HG02938 (cell line): Measurements from ENCODE around the gene RAPGEF4.
A peak's percentile ranks its signal among the peaks of the same experiment; 100 is the strongest.

Source experiments
- ATAC-seq: cut with Tn5 transposase; IDR thresholded peaks from one replicate; pipeline ENCODE4 v1.9.1; 2021; ENCODE audit warnings: mild to moderate bottlenecking, moderate library complexity; ENCODE audit not compliant: unreplicated experiment

RAPGEF4 gene

DNA sequence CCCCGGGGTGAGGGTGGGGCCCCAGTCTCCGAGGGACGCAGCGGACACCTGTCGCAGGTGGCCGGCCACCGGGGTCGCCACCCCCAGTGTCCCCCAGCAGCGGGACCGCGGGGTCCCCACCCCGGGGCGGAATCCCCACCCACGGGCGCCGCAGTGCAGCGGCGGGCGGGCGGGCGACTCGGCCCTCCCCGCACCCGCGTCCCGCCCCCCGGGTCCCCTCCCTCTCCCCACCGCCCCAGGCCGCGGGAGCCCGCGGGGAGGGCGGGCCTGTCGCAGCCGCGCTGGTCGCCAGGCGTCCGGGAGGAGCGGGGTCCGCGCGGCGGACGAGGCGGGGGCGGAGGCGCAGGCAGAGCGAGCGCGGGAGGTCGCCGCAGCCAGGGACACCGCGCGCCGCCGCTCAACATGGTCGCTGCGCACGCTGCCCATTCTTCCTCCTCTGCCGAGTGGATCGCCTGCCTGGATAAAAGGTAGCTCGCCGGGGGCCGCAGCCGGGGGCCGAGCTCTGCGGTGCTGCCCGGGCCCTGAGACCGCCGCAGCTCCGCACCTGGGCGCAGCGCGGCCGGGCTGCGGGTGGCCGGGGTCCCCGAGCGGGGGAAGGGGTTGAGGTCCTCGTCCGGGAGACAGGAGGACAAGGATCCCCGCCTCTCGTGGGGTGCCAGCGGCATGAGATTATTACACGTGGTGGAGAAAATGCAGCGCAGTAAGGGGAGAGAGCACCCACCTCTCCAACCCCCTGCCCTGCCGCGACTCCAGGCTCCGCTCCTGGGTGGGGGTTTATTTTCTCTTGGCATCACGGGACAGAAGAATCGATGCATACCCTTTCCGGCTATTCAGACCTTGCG is at the start of gene RAPGEF4:
TSS of gene RAPGEF4 (plus strand) at position 264 of the 842 bp plus-strand sequence. CDS start at position 403, 139 bp downstream.
- no peak for ATAC-seq

DNA sequence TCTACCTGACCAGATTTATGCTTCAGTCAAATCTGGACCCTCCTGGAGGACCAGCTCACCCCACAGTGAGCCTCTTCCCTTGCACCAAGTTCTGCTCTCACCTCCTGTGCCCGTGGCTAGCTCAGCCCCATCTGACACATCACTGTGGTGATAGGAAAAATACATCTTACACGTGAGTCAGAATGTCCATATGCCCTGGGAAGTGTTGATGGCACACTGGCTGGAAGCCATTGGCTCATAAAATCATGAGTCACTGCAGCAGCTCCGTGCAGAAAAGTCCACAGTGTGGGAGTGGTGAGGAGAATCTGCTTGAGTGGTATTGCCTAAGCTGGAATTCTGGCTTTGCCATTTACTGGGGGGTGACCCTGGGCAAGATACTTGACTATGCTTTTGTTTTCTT is 42.6 kb upstream of the RAPGEF4 start:
- no peak for ATAC-seq

DNA sequence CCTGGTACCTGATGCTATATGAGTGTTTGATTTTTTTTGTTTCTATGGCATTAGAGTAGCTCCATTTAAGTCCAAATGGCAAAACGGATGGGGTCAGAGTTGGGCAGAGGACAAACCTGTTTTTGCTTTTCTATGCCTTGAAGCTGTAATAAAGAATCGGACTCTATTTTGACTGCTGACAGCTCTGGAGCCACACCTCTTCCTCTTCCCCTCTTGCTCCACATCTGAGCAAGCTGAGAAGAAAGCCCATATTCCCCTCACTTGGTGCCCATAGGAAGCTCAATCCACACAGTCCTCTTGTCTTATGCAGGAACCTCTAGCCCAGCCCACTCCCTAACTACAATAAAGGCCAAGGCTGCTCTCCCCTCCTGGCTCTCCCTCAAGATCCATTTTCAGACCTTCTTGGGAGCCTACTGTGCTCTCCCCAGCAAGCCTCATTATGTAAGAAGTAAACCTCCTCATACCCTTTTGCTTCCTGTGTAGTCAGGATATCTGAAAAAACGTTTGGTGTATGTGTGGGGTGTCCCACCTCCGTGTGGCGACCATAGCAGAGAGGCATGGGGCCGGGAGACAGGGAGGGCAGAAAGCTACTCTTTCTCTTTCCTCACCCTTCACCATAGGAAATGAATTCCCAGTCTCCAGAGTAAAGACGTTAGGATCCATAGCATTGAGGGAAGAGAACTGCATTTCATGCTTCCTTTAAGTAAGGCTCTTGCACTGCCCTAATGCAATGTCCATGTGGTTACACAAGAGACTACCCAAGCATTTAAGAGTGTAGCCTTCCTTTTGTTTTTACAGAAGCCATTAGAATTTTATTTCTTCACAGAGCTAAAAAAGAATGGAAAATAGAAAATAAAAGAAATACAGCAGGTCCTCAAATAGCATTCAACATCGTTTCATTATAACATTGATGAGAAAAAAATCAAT is 41.9 kb upstream of the RAPGEF4 start:
- no peak for ATAC-seq

DNA sequence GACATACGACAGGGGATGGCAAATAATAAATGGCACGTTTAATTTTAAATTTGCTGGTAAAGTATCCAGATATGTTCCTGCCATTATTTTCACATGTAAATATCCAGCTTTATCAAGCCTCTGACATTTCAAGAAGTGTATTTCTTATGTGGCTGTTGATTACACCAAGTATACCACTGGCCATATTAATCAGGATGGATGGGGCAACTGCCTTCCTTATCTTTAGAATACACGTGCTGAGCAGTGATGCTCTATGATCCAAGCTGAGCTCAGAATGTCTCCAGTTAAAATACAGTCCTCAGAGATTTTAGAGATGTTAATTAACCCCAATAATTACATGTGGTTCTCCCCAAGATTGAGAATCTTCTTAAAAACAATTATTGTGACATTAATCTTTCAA is 38.3 kb upstream of the RAPGEF4 start:
- ATAC-seq, result no peak

- peak; percentile 91 for ATAC-seq
Measured at GRCh38 chr2:172698041-172698863, 37.4 kb upstream of the RAPGEF4 start.

- no peak for ATAC-seq
Measured at GRCh38 chr2:172701250-172701649, 34.4 kb upstream of the RAPGEF4 start.

GRCh38 chr2:172702451-172702850 is 33.2 kb upstream of the RAPGEF4 start:
- ATAC-seq, result no peak

DNA sequence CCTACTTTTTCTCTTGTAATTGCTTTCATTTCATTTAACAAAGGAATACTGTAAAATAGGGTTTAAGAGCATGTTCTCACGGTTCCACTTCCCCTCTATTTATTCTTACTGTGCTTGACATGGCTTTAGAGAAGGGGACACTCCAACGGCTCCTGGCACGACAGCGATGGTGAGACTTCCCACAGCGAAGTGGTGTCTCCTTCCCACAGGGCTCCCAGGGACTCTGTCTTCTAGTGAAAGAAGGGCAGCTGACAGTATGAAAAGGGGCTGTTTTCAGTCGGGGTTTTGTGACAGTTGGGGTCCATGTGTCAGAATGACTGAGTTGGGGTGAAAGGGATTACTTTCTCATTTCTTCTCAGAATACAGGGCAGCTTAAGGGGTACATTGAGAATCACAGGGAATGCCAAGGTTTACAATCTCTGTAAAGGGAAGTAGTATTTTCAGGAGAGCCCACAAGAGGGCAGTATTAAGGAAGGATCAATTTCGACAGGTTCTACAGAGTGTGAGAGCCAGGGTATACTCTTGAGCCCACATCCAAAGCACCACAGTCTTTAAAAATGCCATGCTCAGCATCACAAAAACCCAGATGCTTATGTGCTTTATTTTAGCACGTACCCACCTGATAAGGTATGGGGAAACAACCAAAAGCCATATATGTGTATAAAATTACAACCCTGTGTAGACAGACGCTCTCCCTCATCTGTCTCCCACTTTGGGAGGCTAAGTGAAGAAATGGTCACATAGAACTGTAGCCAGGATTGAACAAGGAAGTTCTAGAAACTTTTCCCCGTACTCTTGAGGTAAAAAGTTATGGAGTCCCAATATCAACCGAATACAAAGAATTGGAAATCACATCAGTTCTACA is 31.3 kb upstream of the RAPGEF4 start:
- ATAC-seq, result no peak

DNA sequence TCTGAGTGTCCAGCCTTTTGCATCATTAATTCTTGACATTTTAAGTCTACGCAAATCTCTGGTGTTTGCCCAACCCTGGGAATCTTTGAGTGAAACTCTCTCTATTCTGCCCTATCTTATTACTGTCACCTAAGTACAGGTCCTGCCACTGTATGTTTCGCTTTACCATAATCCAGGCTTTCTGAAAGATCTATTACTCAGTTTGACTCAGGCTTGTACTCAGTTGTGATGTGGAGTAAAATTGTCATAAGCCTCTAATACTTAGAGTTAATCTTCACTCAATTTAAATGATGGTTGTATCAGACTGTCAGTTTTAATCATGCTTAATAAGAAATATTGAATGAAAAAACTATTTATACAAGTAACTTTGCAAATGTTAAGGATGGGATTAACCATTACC is 30.3 kb upstream of the RAPGEF4 start:
- ATAC-seq, result no peak

DNA sequence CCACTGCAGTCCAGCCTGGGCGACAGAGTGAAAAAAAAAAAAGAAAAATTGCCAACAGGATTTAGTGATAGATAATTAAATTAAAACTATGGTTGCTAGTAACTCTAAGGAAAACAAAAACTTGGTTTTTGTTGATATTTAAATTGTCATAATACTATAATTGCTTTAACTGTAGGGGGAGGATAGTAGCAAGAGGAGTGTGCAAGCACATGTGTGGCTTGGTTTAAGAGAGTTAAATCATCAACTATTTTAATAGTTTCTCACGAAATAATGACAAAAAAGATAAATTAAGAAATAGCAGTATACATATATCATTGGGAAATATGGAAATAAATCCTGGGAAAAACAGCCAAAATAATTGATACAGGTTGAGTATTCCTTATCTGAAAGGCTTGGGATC is 27.4 kb upstream of the RAPGEF4 start:
- ATAC-seq, result no peak

DNA sequence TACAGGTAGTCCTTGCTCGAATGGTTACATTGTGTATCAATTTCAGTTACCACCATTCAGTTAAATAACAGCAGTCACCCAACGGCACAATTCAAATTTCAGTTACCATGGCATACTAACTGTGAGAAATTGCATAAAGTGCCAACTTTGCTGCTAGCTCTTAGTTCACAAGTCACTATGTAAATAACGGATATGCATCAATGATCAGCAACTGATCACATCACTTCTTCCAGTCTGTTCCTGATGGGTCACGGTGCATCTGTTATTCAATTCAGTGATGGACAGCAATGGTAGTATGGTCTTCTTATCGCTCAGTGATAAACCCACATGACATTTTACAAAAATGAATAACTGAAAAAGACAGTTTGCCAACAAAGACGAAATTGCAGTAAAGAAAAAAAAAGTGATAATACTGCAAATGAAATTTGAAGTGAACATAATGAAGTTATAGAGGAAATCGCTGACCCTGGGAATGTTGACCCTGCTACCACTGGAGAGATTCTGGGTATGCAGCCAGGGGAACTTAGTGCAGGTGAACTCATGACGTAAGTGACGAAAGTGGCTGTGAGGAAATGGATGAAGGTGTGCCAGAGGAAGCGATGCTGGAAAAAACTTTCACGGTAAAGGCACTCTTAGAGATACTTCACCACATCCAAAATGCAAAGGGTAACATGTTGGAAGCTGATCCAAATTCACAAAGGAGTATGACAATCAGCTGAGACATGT is 25.9 kb upstream of the RAPGEF4 start:
- no peak for ATAC-seq

DNA sequence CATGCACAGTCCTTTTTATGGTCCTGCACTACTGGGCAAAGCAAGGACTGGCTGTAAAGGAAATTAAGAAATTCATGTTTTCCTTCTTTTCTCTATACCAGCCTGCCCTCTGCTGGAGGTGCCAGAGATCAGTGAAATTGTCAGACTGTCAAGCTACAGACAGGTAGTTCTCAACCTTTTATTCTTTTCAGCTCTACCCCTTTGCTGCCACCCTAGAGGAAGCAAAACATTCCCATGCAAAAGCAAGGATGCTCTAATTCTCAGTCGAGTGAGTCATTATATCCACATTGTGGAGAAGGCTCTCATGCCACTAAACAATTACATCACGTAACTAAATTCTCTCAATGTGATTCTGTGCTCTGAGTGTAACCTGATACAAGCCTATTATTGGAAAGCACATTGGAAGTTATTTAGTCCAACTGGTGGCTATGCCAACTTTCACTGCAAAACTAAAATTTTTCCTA is 25.0 kb upstream of the RAPGEF4 start:
- no peak for ATAC-seq

DNA sequence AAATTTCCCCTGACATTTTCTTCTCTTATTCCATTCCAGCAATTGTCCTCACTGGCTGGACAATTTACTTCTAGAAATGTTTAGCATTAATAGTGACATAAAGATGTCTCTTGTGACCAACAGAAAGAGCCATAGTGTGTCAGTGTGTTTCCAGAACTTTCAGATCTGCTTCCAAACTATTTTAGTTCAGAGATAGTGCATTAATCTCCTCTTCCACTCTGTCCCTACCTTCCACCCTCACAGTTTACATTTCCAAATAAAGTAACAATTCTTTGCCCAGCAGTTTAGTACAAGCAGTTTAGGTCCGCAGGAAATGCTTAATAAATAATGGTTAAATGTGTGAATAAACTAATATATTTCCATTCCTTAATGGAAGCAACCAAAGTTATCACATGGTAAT is 24.5 kb upstream of the RAPGEF4 start:
- ATAC-seq, result no peak

- ATAC-seq, result no peak
Measured at GRCh38 chr2:172712251-172712650, 23.4 kb upstream of the RAPGEF4 start.

DNA sequence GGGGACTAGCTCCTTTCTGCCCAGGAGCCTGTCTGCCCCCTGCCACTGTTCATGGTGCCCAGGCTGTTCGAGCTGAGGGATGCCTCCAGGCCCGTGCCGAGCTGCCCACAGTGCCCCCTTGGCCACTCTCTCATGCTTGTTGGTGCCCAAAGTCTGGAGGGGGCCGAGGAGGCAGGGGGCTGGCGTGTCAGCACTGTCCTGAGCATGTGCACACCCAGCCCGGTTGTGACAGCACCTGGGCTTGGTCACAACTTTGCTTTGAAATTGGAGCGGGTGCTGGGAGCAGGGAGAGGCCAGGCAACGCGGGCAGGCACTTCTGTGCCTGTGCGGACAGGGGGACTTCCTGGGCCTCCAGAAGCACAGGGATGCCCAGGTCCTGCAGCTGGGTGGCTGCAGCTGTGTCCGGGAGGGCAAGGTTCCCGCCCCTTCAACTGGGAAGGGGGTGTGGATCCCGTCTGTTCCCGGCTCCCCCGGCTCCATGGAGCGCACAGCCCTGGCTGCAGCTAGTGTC is 22.2 kb upstream of the RAPGEF4 start:
- ATAC-seq, result no peak

GRCh38 chr2:172722481-172722880 is 13.2 kb upstream of the RAPGEF4 start:
- ATAC-seq, result no peak

DNA sequence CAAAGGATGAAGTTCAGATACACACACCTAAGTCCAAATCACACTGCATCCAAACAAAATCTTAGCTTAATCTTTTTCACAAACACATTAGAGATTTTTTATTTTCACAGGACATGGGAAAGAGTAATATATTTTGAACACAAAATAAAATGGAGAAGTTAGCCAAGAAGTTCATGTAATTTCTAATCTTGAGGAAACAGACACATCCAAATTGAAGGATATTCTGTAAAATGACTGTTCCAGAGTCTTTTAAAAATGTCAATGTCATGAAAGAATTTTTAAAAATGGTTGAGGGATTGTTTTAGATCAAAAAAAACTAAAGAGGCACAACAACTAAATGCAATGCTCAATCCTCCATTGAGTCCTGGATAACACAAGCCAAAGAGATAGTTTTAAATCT is 12.4 kb upstream of the RAPGEF4 start:
- no peak for ATAC-seq

- no peak for ATAC-seq
Measured at GRCh38 chr2:172724724-172725123, 10.9 kb upstream of the RAPGEF4 start.

DNA sequence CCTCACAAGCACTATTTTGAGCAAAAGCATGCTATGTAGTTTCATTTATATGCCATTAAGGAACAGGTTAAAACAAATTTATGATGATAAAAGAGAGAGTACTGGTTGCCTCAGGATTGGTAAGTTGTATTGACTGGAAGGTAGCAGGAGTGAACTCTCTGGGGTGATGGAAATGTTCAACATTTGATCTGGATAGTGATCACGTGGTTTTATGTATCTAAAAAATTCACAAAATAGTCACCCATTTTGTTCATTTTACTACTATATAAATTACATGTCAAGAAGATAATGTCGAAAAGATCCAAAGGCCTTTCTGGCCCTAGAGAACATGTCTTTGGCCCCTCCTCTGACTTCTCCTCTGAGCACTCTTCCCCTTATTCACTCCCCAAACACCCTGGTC is 10.4 kb upstream of the RAPGEF4 start:
- no peak for ATAC-seq
